ENCODE data around the gene KPNA5.

DNA sequence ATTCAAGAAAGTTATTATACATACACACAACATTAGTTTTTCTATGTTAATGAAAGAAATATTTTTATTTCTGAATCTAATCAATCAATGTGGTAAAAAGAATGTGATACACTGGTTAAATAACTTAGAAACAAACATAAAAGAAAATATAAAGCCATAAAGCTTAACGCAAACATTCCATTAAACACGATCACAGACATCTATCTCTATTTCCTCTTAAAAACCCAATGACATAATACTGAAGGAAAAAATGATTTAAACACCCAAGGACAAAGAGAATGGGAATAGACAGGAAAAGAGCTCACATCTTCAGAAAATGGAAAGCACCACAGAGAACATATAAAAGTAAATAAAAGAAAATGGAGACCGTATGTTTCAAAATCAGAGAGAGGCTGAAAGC lies 31.9 kb upstream of the KPNA5 start:
- TF ChIP-seq ZNF274 (IDR thresholded peaks at IDR 0.05; ENCODE audit: borderline replicate concordance, extremely low read depth, low read length) (no peak), YY1 (IDR thresholded peaks at IDR 0.05; ENCODE audit: low read depth, low read length) (no peak), JUN (IDR thresholded peaks at IDR 0.05; ENCODE audit: low read depth, low read length) (no peak), EZH2 (IDR thresholded peaks at IDR 0.05; ENCODE audit: low read depth, low read length, severe bottlenecking) (no peak), GABPA (IDR thresholded peaks at IDR 0.05; ENCODE audit: borderline replicate concordance, insufficient read depth, low read length) (no peak), GTF2F1 (IDR thresholded peaks at IDR 0.05; ENCODE audit: borderline replicate concordance, low read depth, low read length) (no peak), TCF12 (IDR thresholded peaks at IDR 0.05; ENCODE audit: low read depth, low read length) (no peak), CBX5 (IDR thresholded peaks at IDR 0.05; ENCODE audit: low read depth, low read length) (no peak), MAFK (IDR thresholded peaks at IDR 0.05; ENCODE audit: low read depth, low read length) (no peak), BACH1 (IDR thresholded peaks at IDR 0.05; ENCODE audit: low read length) (no peak), PHF8 (conservative IDR thresholded peaks at IDR 0.05; ENCODE audit: low read depth, low read length) (no peak), RXRA (IDR thresholded peaks at IDR 0.05; ENCODE audit: insufficient read depth, low read depth, low read length) (no peak)
- TF ChIP-seq, protein P1, sequence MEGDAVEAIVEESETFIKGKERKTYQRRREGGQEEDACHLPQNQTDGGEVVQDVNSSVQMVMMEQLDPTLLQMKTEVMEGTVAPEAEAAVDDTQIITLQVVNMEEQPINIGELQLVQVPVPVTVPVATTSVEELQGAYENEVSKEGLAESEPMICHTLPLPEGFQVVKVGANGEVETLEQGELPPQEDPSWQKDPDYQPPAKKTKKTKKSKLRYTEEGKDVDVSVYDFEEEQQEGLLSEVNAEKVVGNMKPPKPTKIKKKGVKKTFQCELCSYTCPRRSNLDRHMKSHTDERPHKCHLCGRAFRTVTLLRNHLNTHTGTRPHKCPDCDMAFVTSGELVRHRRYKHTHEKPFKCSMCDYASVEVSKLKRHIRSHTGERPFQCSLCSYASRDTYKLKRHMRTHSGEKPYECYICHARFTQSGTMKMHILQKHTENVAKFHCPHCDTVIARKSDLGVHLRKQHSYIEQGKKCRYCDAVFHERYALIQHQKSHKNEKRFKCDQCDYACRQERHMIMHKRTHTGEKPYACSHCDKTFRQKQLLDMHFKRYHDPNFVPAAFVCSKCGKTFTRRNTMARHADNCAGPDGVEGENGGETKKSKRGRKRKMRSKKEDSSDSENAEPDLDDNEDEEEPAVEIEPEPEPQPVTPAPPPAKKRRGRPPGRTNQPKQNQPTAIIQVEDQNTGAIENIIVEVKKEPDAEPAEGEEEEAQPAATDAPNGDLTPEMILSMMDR (IDR thresholded peaks at IDR 0.05; ENCODE audit: control extremely low read depth in 1 of 3, insufficient read depth in 1 of 3, low read depth in 1 of 3, low read length in 3 of 3): no peak
- TF ChIP-seq, protein P2, sequence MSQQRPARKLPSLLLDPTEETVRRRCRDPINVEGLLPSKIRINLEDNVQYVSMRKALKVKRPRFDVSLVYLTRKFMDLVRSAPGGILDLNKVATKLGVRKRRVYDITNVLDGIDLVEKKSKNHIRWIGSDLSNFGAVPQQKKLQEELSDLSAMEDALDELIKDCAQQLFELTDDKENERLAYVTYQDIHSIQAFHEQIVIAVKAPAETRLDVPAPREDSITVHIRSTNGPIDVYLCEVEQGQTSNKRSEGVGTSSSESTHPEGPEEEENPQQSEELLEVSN (IDR thresholded peaks at IDR 0.05): no peak
